Measurements from ENCODE around the gene PRR14.
A peak's percentile ranks its signal among the peaks of the same experiment; 100 is the strongest.
"Not testable (repeated sequence)": the region's sequence is repeated elsewhere in the genome, so short reads cannot be mapped to it uniquely, and the experiment has no call there.

The PRR14 gene

DNA sequence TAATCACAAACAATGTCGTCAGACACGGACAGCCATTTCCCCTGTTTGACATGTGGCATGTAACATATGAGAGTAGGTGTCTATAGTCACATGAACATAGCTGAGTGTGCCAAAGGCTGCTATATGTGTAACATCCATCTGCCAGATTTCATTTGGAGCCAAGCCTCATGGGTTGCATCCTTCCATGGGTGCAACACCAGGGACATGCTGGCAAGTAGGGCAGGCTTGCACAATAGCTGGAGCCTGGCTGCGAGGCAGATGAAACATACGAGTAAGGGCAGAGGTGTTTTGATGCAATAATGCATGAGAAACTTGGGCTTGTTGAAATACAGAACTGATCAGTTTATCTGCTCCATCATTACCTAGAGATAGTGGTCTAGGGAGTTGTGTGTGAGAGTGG lies 31.6 kb upstream of the PRR14 start:
- peaks cover 2% of the 10 kb centered on the region for H3K27me3 ChIP-seq (ENCODE audit: control insufficient read depth, insufficient read depth, low read length)
- no peaks in the 10 kb centered on the region for H3K4me1 ChIP-seq (ENCODE audit: control insufficient read depth, insufficient read depth, low read length)
- no peak overlapping the region for H3K9ac ChIP-seq (ENCODE audit: low read depth, low read length)
- no peaks in the 10 kb centered on the region for H3K36me3 ChIP-seq (ENCODE audit: control insufficient read depth, insufficient read depth, low read length)
- H3K9me3 ChIP-seq (ENCODE audit: control insufficient read depth, insufficient read depth, low read length), result no peaks in the 10 kb centered on the region
- H3K4me3 ChIP-seq (ENCODE audit: low read depth, low read length), result no peak overlapping the region

DNA sequence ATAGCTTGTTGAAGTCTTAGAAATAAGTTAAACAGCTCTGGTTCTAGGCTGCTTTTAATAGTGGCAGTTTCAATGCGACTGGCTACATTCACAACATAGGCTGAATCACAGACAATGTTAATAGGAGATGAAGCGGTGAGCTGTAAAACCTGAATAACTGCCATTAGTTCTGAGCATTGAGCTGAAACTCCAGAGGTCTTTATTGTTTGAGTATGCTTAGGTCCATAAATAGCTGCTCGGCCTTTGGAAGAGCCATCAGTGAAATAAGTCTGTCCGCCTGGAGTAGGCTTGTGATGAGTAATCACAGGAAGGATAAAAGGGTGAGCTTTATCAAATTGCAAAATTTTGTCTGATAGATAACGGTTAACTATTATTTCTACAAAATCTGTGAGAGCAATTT lies 31.1 kb upstream of the PRR14 start:
- H3K9me3 ChIP-seq (ENCODE audit: control insufficient read depth, insufficient read depth, low read length), result no peaks in the 10 kb centered on the region
- H3K4me1 ChIP-seq (ENCODE audit: control insufficient read depth, insufficient read depth, low read length), result no peaks in the 10 kb centered on the region
- no peak overlapping the region for H3K9ac ChIP-seq (ENCODE audit: low read depth, low read length)
- H3K4me3 ChIP-seq (ENCODE audit: low read depth, low read length), result no peak overlapping the region
- no peaks in the 10 kb centered on the region for H3K36me3 ChIP-seq (ENCODE audit: control insufficient read depth, insufficient read depth, low read length)
- peaks cover 2% of the 10 kb centered on the region for H3K27me3 ChIP-seq (ENCODE audit: control insufficient read depth, insufficient read depth, low read length)

DNA sequence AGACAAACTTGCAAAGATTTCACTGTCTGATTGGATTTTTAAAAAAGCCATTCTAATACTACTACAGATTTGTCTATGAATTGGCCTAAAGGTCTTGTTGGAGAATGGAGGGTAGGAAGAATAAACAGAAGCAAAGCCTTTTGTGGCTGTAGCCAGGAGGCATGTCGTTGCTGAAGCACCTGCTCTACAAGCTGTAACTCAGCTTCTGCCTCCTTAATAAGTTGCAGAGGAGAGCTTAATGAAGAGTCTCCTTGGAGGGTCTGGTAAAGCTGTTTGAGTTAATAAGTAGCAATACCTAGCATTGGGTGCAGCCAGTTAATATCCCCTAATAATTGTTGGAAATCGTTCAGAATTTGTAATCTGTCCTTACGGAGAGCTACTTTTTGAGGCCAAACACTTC lies 30.6 kb upstream of the PRR14 start:
- H3K27me3 ChIP-seq (ENCODE audit: control insufficient read depth, insufficient read depth, low read length), result peaks cover 2% of the 10 kb centered on the region
- no peaks in the 10 kb centered on the region for H3K9me3 ChIP-seq (ENCODE audit: control insufficient read depth, insufficient read depth, low read length)
- no peaks in the 10 kb centered on the region for H3K36me3 ChIP-seq (ENCODE audit: control insufficient read depth, insufficient read depth, low read length)
- no peak overlapping the region for H3K4me3 ChIP-seq (ENCODE audit: low read depth, low read length)
- no peak overlapping the region for H3K9ac ChIP-seq (ENCODE audit: low read depth, low read length)
- H3K4me1 ChIP-seq (ENCODE audit: control insufficient read depth, insufficient read depth, low read length), result no peaks in the 10 kb centered on the region

DNA sequence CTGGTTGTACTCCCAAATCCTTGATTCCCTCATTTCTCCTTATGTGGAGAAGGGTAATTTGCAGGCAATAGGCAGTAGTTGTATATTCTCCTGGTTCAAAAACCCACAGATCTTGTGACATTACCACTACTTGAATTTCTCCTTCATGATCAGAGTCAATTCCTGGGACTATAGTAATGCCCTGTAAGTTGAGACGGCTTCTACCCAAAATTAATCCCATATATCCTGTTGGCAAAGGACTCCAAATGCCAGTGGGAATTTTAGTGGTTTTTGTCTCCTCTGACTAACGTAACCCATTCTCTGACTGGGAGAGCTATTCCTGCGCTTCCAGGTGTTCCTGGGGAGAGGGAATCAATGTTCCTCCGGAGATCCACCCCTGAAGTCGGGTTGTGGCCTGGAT lies 29.0 kb upstream of the PRR14 start:
- Histone ChIP-seq H3K4me1 (ENCODE audit: control insufficient read depth, insufficient read depth, low read length) (no peaks in the 10 kb centered on the region), H3K9me3 (ENCODE audit: control insufficient read depth, insufficient read depth, low read length) (no peaks in the 10 kb centered on the region), H3K4me3 (ENCODE audit: low read depth, low read length) (no peak overlapping the region), H3K36me3 (ENCODE audit: control insufficient read depth, insufficient read depth, low read length) (no peaks in the 10 kb centered on the region), H3K27me3 (ENCODE audit: control insufficient read depth, insufficient read depth, low read length) (peaks cover 2% of the 10 kb centered on the region), H3K9ac (ENCODE audit: low read depth, low read length) (no peak overlapping the region)

DNA sequence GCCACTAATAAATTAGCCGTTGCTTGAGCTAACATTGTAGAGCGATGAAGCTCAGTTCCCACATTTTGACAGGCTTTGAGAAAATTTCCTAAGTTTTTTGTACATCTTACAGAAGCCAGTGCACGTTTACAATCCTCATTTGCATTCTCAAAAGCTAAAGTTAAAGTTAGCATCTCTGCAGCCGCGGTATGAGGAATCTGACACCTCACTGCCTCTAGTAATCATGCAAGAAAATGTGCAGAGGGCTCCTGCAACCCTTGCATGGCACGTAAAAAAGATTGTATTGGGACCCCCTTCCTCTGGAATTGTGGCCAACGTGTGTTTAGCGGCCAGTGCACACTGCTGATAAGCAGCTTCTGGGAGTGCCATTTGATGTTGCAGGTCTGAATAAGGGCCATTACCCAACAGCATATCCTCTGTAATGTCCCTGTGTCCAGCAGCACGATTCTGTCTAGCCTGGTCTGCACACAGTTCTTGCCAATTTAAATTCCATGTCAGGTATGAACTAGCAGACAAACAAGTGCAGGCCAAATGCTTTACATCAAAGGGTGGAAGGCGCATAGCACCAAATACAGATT lies 28.2 kb upstream of the PRR14 start:
- no peaks in the 10 kb centered on the region for H3K4me1 ChIP-seq (ENCODE audit: control insufficient read depth, insufficient read depth, low read length)

DNA sequence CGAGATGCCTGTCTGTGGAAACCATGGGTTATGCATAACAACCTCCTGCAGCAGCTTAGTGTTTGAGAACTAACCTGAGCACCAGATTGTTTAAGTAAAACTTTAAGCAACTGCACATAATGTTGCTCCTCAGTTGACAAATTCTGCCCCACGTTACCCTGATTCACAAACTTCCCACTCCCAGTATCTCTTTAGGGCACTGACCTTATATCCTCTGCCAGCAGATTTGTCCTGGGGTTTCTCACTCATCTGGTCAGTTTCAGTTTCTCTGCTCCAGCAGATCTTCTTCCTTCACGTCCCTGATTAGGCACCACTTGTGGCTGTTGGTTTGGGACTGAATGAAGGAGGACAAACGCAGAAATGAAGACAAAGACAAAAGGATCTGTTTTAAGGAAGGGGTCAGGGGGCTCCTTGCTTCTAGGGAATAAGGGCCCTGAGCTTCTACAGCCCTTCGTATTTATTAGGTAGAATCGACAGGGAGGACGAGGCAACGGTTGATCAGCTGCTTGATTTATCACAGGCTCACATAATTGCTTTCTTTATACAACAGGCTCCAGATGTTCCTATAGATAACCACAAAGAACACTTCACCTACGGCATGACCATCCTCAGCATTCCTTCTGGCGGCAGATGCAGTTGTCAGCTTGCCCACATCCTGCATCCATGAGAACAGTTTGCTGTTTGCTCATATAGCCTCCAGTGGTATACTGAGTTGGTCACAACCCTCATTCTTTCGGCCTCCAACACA lies 27.1 kb upstream of the PRR14 start:
- Histone ChIP-seq H3K4me3 (ENCODE audit: low read depth, low read length) (no peak overlapping the region), H3K9me3 (ENCODE audit: control insufficient read depth, insufficient read depth, low read length) (no peaks in the 10 kb centered on the region), H3K27me3 (ENCODE audit: control insufficient read depth, insufficient read depth, low read length) (peaks cover 2% of the 10 kb centered on the region), H3K4me1 (ENCODE audit: control insufficient read depth, insufficient read depth, low read length) (no peaks in the 10 kb centered on the region), H3K36me3 (ENCODE audit: control insufficient read depth, insufficient read depth, low read length) (no peaks in the 10 kb centered on the region), H3K9ac (ENCODE audit: low read depth, low read length) (no peak overlapping the region)

More for the DNA sequence above, 28.2 kb upstream of the PRR14 start:
- no peak overlapping the region for H3K9ac ChIP-seq (ENCODE audit: low read depth, low read length)
- no peaks in the 10 kb centered on the region for H3K9me3 ChIP-seq (ENCODE audit: control insufficient read depth, insufficient read depth, low read length)
- H3K27me3 ChIP-seq (ENCODE audit: control insufficient read depth, insufficient read depth, low read length), result peaks cover 2% of the 10 kb centered on the region
- H3K4me3 ChIP-seq (ENCODE audit: low read depth, low read length), result no peak overlapping the region
- H3K36me3 ChIP-seq (ENCODE audit: control insufficient read depth, insufficient read depth, low read length), result no peaks in the 10 kb centered on the region

DNA sequence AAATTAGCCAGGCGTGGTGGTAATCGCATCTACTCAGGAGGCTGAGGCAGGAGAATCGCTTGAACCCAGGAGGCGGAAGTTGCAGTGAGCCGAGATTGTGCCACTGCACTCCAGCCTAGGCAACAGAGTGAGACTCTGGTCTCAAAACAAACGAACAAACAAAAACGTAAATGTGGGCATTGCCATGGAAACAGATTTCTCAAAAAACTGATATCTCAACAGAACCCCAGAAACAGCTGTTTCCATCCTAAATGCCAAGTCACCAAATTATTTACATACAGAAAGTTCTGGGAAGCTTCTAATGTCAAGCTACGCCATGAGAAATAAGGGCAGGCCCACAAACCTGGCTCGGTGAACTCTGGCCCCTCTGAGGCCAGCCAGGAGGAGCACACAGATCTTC lies 24.5 kb upstream of the PRR14 start:
- Histone ChIP-seq H3K9ac (ENCODE audit: low read depth, low read length) (no peak overlapping the region), H3K4me1 (ENCODE audit: control insufficient read depth, insufficient read depth, low read length) (no peaks in the 10 kb centered on the region), H3K4me3 (ENCODE audit: low read depth, low read length) (no peak overlapping the region), H3K36me3 (ENCODE audit: control insufficient read depth, insufficient read depth, low read length) (no peaks in the 10 kb centered on the region), H3K9me3 (ENCODE audit: control insufficient read depth, insufficient read depth, low read length) (no peaks in the 10 kb centered on the region), H3K27me3 (ENCODE audit: control insufficient read depth, insufficient read depth, low read length) (no peaks in the 10 kb centered on the region)

DNA sequence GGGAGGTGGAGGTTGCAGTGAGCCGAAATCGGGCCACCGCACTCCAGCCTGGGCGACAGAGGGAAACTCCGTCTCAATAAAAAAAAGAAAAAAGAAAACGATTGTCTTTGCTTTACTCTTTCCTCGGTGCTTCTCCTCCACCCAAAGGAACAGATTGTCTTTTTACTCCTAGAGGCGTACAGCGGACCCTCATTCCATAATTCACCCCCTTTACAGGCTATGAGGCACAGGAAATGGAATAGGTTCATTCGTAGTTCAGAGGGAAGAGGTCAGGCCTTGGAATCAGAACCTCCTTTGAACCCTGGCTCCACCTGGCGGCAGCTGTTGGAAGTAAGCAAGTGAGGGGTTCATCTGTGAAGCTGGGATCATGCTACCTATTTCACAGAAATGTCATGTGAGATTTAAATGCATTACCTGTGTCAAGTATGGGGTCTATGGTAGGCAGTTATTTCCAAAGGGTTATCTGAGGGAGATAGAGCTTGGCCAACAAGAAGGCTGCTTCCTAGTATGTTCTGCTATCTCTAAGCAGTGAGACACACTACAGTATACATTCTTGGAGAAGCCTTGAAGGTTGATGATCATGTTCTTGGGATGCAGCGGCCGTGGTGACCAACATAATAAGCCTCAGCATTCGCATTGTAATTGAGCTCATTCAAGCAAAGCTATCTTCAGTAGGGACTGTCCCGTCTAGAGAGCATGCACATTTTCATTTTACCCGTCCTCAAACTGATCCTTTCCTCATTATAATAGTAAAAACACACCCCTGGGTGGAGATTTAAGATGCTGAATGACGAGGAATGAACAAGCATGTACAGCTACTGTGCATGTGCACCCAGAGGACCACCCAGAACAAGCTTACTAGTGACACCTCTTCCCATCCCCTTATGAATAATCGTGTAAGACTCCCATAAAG lies 21.9 kb upstream of the PRR14 start:
- Histone ChIP-seq H3K9me3 (ENCODE audit: control insufficient read depth, insufficient read depth, low read length) (no peaks in the 10 kb centered on the region), H3K27me3 (ENCODE audit: control insufficient read depth, insufficient read depth, low read length) (no peaks in the 10 kb centered on the region), H3K4me1 (ENCODE audit: control insufficient read depth, insufficient read depth, low read length) (no peaks in the 10 kb centered on the region), H3K4me3 (ENCODE audit: low read depth, low read length) (no peak overlapping the region), H3K9ac (ENCODE audit: low read depth, low read length) (no peak overlapping the region), H3K36me3 (ENCODE audit: control insufficient read depth, insufficient read depth, low read length) (no peaks in the 10 kb centered on the region)

DNA sequence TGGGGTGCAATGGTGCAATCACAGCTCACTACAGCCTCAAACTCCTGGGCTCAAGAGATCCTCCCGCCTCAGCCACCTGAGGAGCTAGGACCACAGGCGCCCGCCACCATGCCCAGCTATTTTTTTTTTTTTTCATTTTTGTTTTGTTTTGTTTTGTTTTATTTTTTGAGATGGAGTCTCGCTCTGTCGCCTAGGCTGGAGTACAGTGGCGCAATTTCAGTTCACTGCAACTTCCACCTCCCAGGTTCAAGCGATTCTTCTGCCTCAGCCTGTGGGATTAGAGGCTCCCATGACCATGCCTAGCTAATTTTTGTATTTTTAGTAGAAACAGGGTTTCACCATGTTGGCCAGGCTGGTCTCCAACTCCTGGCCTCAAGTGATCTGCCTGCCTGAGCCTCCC lies 18.3 kb upstream of the PRR14 start:
- not testable (repeated sequence) for H3K4me1 ChIP-seq (ENCODE audit: control insufficient read depth, insufficient read depth, low read length); H3K4me3 ChIP-seq (ENCODE audit: low read depth, low read length); H3K9ac ChIP-seq (ENCODE audit: low read depth, low read length); H3K36me3 ChIP-seq (ENCODE audit: control insufficient read depth, insufficient read depth, low read length); H3K27me3 ChIP-seq (ENCODE audit: control insufficient read depth, insufficient read depth, low read length); H3K9me3 ChIP-seq (ENCODE audit: control insufficient read depth, insufficient read depth, low read length)

DNA sequence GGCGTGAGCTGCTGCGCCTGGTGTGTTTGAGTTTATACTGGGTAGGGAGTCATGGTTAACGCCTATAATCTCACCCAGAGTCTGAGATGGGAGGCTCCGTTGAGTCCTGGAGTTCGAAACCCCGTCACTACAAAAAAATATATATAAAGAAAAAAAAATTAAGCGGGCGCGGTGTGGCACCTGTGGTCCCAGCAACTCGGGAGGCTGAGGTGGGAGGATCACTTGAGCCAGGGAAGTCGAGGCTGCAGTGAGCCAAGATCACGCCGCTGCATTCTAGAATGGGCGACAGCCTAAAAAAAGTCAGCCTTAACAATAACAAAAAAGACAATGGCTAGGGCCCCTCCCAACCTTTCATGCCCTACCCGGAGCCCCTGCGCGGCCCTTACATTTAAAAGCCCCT lies 17.2 kb upstream of the PRR14 start:
- Histone ChIP-seq H3K4me3 (ENCODE audit: low read depth, low read length) (peak overlapping the region; percentile 48), H3K9me3 (ENCODE audit: control insufficient read depth, insufficient read depth, low read length) (no peaks in the 10 kb centered on the region), H3K27me3 (ENCODE audit: control insufficient read depth, insufficient read depth, low read length) (no peaks in the 10 kb centered on the region), H3K36me3 (ENCODE audit: control insufficient read depth, insufficient read depth, low read length) (no peaks in the 10 kb centered on the region), H3K9ac (ENCODE audit: low read depth, low read length) (peak overlapping the region; percentile 37), H3K4me1 (ENCODE audit: control insufficient read depth, insufficient read depth, low read length) (no peaks in the 10 kb centered on the region)

DNA sequence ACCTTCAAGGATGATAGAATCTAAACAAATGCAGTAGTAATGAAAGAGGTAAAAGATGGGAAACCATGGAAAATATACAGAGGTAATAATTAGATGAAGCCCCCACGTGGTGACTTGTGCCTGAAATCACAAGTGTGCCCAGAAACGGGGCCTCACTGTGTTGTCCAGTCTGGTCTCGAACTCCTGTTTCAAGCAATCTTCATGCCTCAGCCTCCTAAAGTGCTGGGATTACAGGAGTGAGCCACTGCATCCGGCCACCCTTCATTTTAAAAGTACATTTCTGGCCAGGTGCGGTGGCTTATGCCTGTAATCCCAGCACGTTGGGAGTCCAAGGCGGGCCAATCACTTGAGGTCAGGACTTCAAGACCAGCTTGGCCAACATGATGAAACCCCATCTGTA lies 14.2 kb upstream of the PRR14 start:
- Histone ChIP-seq H3K4me1 (ENCODE audit: control insufficient read depth, insufficient read depth, low read length) (no peaks in the 10 kb centered on the region), H3K9me3 (ENCODE audit: control insufficient read depth, insufficient read depth, low read length) (no peaks in the 10 kb centered on the region), H3K9ac (ENCODE audit: low read depth, low read length) (no peak overlapping the region), H3K4me3 (ENCODE audit: low read depth, low read length) (no peak overlapping the region), H3K27me3 (ENCODE audit: control insufficient read depth, insufficient read depth, low read length) (no peaks in the 10 kb centered on the region), H3K36me3 (ENCODE audit: control insufficient read depth, insufficient read depth, low read length) (no peaks in the 10 kb centered on the region)

DNA sequence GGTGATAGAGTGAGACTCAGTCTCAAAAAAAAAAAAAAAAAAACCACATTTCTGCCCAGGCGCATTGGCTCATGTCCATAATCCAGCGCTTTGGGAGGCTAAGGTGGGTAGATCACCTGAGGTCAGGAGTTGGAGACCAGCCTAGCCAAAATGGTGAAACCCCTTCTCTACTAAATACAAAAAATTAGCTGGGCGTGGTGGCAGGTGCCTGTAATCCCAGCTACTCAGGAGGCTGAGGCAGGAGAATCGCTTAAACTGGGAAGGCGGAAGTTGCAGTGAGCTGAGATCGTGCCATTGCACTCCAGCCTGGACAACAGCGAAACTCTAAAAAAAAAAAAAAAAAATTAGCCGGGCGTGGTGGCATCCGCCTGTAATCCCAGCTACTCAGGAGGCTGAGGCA lies 13.6 kb upstream of the PRR14 start:
- not testable (repeated sequence) for H3K9me3 ChIP-seq (ENCODE audit: control insufficient read depth, insufficient read depth, low read length); H3K27me3 ChIP-seq (ENCODE audit: control insufficient read depth, insufficient read depth, low read length); H3K36me3 ChIP-seq (ENCODE audit: control insufficient read depth, insufficient read depth, low read length); H3K9ac ChIP-seq (ENCODE audit: low read depth, low read length); H3K4me1 ChIP-seq (ENCODE audit: control insufficient read depth, insufficient read depth, low read length); H3K4me3 ChIP-seq (ENCODE audit: low read depth, low read length)

Measured in iPS-15b (cell line).